Motor neuron (in vitro differentiated cells): ENCODE measurements around the gene MCC. TPM values are rescaled to one million over a fixed set of nuclear protein-coding genes. Genes with fewer than 3 reads are reported as not detected.

Source experiments
- ATAC-seq, 8 experiments: fragments of 200-7000 bp; cut with Tn5 transposase; replicated peaks in 6 of 8; 2 replicates each; pipeline ENCODE4 v1.8.0; 2021; ENCODE audit warnings: mild to moderate bottlenecking in 8 of 8, moderate library complexity in 8 of 8
- H3K27ac ChIP-seq, 2 donors: fragments of 250-450 bp; sonication (Bioruptor Pico); 2 replicates each; pipeline ENCODE4 v1.9.0; 2021; ENCODE audit warnings: antibody characterized with exemption in 2 of 2, mild to moderate bottlenecking in 2 of 2, moderate library complexity in 1 of 2
- H3K4me1 ChIP-seq, 2 donors: fragments of 250-450 bp; sonication (Bioruptor Pico); replicated peaks in 1 of 2; 2 replicates each; pipeline ENCODE4 v1.6.1; 2021; ENCODE audit warnings: antibody characterized with exemption in 2 of 2, mild to moderate bottlenecking in 2 of 2, moderate library complexity in 1 of 2
- H3K4me3 ChIP-seq, 5 donors: fragments of 250-450 bp; sonication (Bioruptor Pico); 2 replicates each; pipeline ENCODE4 v1.9.0; 2021; ENCODE audit warnings: antibody characterized with exemption in 5 of 5, mild to moderate bottlenecking in 5 of 5, moderate library complexity in 4 of 5
- WGBS, 10 experiments: fragments of 450-650 bp; shearing (Covaris generic); methylation state at CpG; one replicate each; pipeline ENCODE4 v1.0.0; 2022; 5-methylcytosine and 5-hydroxymethylcytosine counted together
- in situ Hi-C, 9 experiments: fragments of 400-800 bp; cut with MboI; loops; one replicate each; pipeline ENCODE4 v1.15.0; 2021; ENCODE audit warnings: low sequenced_read_pairs in 9 of 9, low pct_unique_long_range_greater_than_20kb in 2 of 9; ENCODE audit not compliant: unreplicated experiment in 9 of 9
- total RNA-seq, 8 experiments: library from RNA; unstranded; fragments of 300-600 nt; gene quantifications; 2 replicates each; pipeline versions ENCODE4 v1.2.3 to v1.2.4, GENCODE V29; 2022

The MCC gene
- total RNA-seq, 8 experiments from 2014 or later, result 6.7 to 66.0 (median 12.2) TPM

DNA sequence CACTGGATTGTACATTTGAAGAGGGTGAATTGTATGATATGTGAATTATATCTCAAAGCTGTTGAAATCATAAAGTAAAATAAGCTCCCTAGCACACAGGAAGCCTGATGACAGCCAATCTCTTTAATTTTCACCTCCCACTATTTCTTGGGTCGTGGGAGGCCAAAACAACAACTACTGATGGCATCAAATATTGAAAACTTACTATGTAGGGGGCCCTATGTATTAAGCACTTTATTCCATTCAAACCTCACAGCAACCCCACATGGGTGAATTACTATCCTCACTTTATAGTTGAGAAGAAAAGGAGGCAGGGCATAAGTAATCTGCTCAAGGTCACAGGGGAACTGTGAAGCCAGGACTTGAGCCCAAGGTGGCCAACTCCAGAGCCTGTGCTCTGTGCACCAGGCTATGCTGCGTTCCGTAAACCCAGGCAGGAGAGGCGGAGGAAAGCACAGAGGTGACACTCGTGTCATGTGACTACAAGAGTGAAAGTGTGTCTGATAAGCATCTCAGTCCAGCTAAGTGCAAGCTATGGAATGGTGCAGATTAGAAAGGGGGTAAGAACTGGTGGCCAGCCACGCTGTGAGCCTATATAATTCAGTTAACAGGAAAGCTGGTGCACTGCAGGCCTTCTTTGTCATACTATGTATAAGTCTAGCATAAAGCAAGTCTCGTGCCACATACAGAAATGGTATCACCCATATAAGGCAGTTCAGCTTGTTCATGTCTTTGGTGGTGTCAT is 290.6 kb downstream of the MCC start:
- Histone ChIP-seq H3K27ac (no peak overlapping the region), H3K4me1 (peaks cover 32 to 46% of the 10 kb centered on the region in 2 donors), H3K4me3 (no peak overlapping the region)
- 43 to 100% (median 92%) methylated on average over 1 to 6 of the region's 7 CpGs; no CpG with 5 or more reads in 2 of the 10 experiments for WGBS, 10 experiments
- in situ Hi-C loops, result no loop called here
- ATAC-seq, result no peak

GRCh38 chr5:113195771-113196170 is 292.5 kb downstream of the MCC start:
- Histone ChIP-seq H3K27ac (peak overlapping the region in 1 of 2 donors; percentile 27), H3K4me1 (peaks cover 32 to 36% of the 10 kb centered on the region in 2 donors), H3K4me3 (no peak overlapping the region)
- in situ Hi-C loops, result no loop called here
- ATAC-seq, result no peak
- WGBS, 10 experiments, result 60 to 100% (median 90%) methylated on average over 1 to 3 of the region's 4 CpGs; no CpG with 5 or more reads in 3 of the 10 experiments

DNA sequence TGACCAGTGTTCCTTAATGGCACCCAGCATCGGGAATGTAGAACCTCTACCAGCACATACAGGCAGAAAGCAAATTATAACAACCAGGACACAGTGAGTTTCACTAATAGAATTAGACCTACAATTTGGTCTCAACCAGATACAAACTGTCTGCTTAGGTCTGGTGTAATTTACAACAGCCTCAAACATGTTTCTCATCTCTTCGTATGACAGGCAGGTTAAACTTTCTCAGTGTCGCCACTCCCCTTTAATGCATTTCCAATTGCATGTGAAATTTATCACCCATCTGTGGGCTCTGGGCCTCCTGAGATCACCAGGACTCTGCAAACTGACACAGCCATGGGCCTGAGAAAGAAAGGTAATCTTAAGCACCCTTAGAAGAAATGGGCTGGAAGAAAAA is 293.0 kb downstream of the MCC start:
- 49 to 100% (median 93%) methylated on average over 1 to 3 of the region's 3 CpGs; no CpG with 5 or more reads in 4 of the 10 experiments for WGBS, 10 experiments

DNA sequence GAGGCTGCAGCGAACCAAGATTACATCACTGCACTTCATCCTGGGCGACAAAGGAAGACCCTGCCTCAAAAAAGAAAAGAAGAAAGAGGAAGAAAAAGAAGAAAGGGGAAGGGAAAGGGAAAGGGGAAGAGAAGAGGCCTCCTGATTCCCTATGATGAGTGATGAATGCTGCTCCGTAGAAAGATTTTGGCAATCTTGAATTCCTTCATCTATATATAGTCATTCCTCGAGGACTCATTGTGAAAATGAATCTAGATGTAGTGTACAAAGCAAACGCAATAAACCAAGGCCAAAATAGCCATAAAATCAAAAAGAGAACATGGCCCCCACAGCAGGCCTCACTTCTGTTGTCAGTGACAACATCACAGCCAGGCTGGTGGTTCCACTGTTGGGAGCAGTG is 293.7 kb downstream of the MCC start:
- no peak overlapping the region for H3K4me3 ChIP-seq
- H3K27ac ChIP-seq, result peak overlapping the region; percentile 57 to 75
- WGBS, 10 experiments, result 63 to 100% (median 92%) methylated on average over 2 to 5 of the region's 5 CpGs
- no peak for ATAC-seq
- in situ Hi-C loops, result no loop called here
- peaks cover 26 to 28% of the 10 kb centered on the region in 2 donors for H3K4me1 ChIP-seq

More for the DNA sequence above, 293.0 kb downstream of the MCC start:
- Histone ChIP-seq H3K4me3 (no peak overlapping the region), H3K27ac (peak overlapping the region; percentile 57 to 75), H3K4me1 (peaks cover 32 to 35% of the 10 kb centered on the region in 2 donors)
- in situ Hi-C loops, result no loop called here
- peak in 5 of 8 experiments; percentile 71 to 90 (median 89) for ATAC-seq

DNA sequence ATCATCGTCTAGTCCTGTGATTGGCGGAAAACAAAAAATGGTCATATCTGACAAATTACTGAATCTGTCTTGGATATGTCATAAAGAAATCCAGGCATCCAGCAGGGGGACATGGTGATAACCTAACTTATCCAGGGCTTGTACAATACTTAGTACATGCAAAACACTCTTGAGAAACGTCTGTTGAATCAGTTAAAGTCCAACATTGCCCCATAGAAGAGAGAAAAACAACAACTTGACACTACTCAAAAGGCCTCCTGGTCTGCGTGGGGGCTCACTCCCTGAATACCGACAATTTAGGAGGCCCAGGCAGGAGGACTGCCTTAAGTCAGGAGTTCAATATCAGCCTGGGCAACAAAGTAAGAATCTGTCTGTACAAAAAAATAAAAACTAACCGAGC is 294.1 kb downstream of the MCC start:
- WGBS, 10 experiments, result 77 to 100% (median 91%) methylated on average over 3 to 6 of the region's 6 CpGs
- Histone ChIP-seq H3K4me1 (peaks cover 22 to 24% of the 10 kb centered on the region in 2 donors), H3K4me3 (no peak overlapping the region), H3K27ac (peak overlapping the region; percentile 57 to 75)
- in situ Hi-C loops, result no loop called here
- no peak for ATAC-seq

GRCh38 chr5:113193311-113193978 is 294.8 kb downstream of the MCC start:
- in situ Hi-C loops, result no loop called here
- 80 to 100% (median 92%) methylated on average over 1 to 5 of the region's 5 CpGs for WGBS, 10 experiments
- ATAC-seq, result no peak

GRCh38 chr5:113192541-113192940 is 295.7 kb downstream of the MCC start:
- peaks cover 23 to 30% of the 10 kb centered on the region in 2 donors for H3K4me1 ChIP-seq
- in situ Hi-C loops, result no loop called here
- no peak overlapping the region for H3K4me3 ChIP-seq
- no peak overlapping the region for H3K27ac ChIP-seq
- ATAC-seq, result no peak
- WGBS, 10 experiments, result 72 to 100% (median 90%) methylated on average over 1 to 2 of the region's 2 CpGs; no CpG with 5 or more reads in 3 of the 10 experiments

More at GRCh38 chr5:113193311-113193978, 294.8 kb downstream of the MCC start:
- H3K27ac ChIP-seq, result no peak overlapping the region
- peaks cover 20 to 22% of the 10 kb centered on the region in 2 donors for H3K4me1 ChIP-seq
- H3K4me3 ChIP-seq, result no peak overlapping the region

DNA sequence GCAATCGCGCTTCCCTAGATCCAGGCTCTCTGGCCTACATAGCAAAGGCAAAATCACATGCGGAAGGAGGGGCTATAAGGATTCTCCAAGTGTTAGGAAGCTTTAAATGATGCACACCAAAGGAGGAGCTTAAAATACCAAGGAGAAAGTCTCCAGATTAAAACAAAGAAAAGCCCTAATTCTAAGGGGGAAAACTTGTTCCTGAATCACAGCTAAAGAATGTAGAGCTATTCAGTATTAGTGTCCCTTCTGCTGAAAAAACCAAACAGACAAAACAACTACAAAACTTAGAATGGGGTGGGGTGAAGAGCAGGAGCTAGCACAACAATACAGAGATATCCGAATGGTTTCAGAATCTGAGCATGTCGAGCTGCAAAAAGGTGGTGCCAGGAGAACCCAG is 297.9 kb downstream of the MCC start:
- WGBS, 10 experiments, result 66 to 100% (median 92%) methylated on average over 1 to 5 of the region's 5 CpGs; no CpG with 5 or more reads in 1 of the 10 experiments
- Histone ChIP-seq H3K27ac (no peak overlapping the region), H3K4me1 (peaks cover 22 to 26% of the 10 kb centered on the region in 2 donors), H3K4me3 (no peak overlapping the region)
- in situ Hi-C loops, result no loop called here
- no peak for ATAC-seq

DNA sequence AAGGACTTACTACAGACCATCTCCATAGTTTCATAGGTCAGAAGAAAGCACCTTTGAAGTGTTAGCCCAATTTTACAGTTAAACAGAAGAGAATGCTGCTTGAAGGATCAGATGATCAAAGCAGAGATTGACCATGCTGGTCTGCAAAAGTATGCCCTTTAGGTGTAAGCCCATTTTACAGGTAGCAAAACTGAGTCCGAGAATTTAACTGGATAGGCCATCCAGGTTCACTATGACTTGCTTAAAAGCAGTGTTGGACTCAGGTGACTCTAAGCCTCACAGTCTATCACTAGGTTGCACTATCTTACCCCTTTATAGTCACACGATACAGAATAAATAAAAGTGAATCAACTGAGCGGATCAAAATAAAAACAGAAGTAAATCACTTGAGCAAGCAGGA is 299.0 kb downstream of the MCC start:
- in situ Hi-C loops, result no loop called here

DNA sequence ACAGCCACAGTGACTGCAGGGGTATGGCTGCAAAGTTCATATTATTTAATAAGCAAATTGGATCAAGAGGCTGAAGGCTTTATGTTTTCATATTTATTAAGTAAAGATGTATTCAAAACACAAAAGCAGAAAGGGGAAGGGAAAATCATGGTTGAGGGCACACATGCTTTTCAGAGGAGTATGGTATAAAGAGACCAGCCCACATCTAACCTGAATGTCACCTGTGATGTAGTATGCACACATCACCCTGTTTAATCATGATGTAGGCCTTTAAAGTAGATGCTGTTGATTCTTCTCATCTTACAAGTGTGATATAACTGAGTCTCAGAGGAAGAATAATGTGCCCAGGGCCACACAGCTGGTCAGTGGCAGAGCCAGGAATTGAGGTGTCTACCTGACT is 299.8 kb downstream of the MCC start:
- Histone ChIP-seq H3K27ac (no peak overlapping the region), H3K4me3 (no peak overlapping the region), H3K4me1 (peaks cover 14 to 21% of the 10 kb centered on the region in 2 donors)
- ATAC-seq, result no peak
- in situ Hi-C loops, result no loop called here

More for the DNA sequence above, 299.0 kb downstream of the MCC start:
- Histone ChIP-seq H3K4me1 (peaks cover 13 to 16% of the 10 kb centered on the region in 2 donors), H3K27ac (no peak overlapping the region), H3K4me3 (no peak overlapping the region)
- ATAC-seq, result no peak
- WGBS, 10 experiments, result 89 to 100% (median 100%) methylated on average over 1 to 3 of the region's 3 CpGs; no CpG with 5 or more reads in 3 of the 10 experiments

DNA sequence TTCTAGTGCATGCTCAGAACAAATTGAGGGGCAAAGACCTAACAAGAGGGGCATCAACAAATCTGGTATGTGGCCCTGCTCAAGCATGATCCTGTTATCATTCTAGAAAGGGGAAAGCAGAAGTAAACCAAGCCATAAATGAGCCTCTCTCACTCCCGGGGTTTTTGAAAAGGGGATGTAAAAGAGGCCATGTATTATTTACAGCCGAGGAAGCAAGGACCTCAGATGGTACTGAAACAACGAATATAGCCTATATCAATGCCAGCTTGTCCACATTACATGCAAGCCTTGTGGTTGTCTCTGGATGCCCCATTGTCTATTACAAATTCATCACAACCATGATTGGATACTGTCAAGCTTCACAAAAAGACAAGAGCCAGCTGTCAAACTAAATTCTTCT is 300.3 kb downstream of the MCC start:
- no peak overlapping the region for H3K27ac ChIP-seq
- peaks cover 15 to 26% of the 10 kb centered on the region in 2 donors for H3K4me1 ChIP-seq
- ATAC-seq, result peak in 1 of 8 experiments; percentile 55
- 45 to 87% (median 73%) methylated on average over 1 to 3 of the region's 3 CpGs; no CpG with 5 or more reads in 2 of the 10 experiments for WGBS, 10 experiments
- H3K4me3 ChIP-seq, result no peak overlapping the region
- in situ Hi-C loops, result no loop called here

DNA sequence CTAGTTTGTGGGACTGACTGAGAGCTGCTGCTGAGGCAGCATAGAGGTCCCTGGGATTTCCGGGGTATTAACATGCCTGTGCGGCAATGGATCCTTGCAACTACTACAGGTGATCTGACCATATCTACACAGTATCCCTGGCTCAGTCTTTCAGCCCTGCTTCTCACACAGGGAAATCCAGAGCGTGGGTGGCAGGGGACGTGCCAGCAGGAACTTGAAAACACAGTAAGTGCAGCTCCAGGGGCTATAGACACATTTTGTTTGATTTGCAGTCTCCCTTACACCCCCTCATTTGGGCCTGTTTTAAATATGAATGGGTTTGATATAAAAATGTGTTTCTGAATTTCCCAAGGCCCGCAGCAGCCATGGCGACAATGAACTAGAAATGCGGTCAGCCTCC is 302.2 kb downstream of the MCC start:
- in situ Hi-C loops, result no loop called here
- H3K4me1 ChIP-seq, result peaks cover 15 to 39% of the 10 kb centered on the region in 2 donors

DNA sequence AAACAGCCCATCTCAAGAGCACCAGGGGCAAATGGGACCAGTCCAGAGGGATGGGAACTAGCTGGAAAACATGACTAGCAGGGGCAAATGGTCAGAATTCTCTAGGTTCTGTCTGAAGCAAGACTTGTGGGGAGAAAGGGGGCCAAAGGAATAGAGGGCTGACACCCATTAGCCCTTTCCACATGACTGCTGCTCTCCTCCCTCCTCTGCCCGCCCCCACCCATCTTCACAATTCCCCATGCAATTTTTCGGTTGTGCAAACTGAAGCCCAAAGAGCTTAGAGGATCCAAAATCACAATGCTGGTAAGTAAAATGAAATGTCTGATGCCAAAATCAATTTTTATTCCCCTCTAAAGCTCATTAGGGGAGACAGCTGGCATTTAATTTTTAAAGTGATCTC is 304.6 kb downstream of the MCC start:
- in situ Hi-C loops, result no loop called here
- H3K4me1 ChIP-seq, result peaks cover 29 to 63% of the 10 kb centered on the region in 2 donors
- 20 to 100% (median 90%) methylated on average over 1 to 2 of the region's 2 CpGs; no CpG with 5 or more reads in 6 of the 10 experiments for WGBS, 10 experiments
- no peak overlapping the region for H3K27ac ChIP-seq
- no peak overlapping the region for H3K4me3 ChIP-seq
- ATAC-seq, result no peak

More for the DNA sequence above, 302.2 kb downstream of the MCC start:
- no peak for ATAC-seq
- Histone ChIP-seq H3K27ac (no peak overlapping the region), H3K4me3 (no peak overlapping the region)
- 77 to 100% (median 94%) methylated on average over 1 to 7 of the region's 7 CpGs for WGBS, 10 experiments
